Anterior cingulate cortex (tissue), 58 donors: ENCODE measurements around the gene KCNK18.
A peak's percentile ranks its signal among the peaks of the same experiment; 100 is the strongest.
"Not testable (repeated sequence)": the region's sequence is repeated elsewhere in the genome, so short reads cannot be mapped to it uniquely, and the experiment has no call there.

ENCODE experiments used
- DNase-seq, 58 donors: peaks; one replicate each; lab custom pipeline; 2025; lab: John Stamatoyannopoulos, UW

Gene KCNK18

GRCh38 chr10:117217196-117217761, 20.0 kb downstream of the KCNK18 start:
- DNase-seq, result no peak

DNA sequence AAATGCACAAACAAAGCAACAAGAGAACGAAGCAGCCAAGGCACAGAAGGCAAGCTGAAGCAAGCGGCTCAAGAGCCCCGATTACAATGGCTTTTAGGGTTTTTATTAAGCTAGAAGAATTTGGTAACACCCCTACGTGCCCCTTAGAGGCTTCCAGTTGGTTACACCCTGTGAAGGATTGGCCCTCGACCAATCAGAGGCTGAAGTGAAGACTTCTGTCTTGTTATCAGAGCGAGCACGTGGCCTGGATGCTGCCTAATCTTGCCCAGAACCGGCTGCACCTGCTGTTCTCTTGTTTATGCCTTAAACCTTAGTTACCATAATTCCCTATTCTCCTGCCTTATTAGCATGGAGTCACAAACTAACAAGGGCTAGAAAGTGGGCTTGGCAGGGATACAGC, 21.4 kb downstream of the KCNK18 start:
- DNase-seq, result no peak

GRCh38 chr10:117221156-117221711, 23.9 kb downstream of the KCNK18 start:
- DNase-seq, result no peak

DNA sequence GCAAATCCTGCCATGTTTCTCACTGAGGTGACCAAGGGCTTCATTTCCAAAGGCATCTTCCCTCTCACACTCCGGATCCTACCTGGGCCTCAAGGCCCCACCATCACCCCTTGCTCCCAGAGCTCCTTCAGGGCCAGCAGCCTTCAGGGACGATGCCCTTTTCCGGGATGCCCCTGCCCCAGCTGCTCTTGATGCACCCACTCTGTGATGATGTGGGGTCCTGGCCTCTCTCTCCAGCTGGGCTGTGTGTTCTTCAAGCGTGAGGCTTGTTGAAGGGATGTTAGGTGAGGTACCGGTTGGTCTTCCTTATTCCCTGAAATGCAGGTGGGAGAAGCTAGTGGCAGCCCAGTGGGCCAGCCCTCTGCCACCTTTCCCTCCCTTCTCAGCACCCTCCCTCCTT, 25.3 kb downstream of the KCNK18 start:
- DNase-seq, result no peak

DNA sequence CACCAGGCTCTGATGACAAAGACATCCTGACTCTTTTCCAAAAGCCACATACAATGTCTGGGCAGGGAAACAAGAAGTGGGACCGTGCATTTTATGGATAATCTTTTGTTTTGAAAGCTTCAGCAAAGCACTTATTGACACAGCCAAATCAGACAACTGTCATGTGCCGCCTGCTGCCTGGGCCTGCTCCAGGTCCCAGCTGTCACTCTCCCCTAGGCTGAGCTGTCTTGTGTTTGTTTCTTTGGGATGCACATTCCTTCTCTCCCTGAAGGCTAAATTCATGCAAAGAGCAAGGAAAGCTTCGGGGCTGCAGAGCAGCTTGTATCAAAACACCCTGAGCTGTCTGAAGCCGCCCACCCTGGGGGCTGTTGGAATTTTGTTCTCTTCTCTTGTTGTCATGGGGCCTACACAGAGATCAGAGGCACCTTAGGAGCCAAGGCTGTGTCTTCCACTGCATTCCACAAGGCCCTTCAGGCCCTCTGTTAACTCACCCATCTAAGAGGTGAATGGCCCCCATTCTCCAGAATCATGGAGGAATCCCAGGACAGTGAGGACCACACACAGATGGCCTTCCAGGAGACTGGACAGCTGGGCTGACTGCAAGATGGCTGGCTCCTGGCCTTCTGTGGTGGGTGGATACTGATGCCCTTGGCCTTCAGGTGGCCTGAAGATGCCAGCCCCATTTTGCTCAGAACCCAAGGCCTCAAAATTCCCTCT, 25.8 kb downstream of the KCNK18 start:
- peak in 11 of 58 donors; percentile 2 to 20 (median 10) for DNase-seq

GRCh38 chr10:117223693-117224430, 26.6 kb downstream of the KCNK18 start:
- no peak for DNase-seq

DNA sequence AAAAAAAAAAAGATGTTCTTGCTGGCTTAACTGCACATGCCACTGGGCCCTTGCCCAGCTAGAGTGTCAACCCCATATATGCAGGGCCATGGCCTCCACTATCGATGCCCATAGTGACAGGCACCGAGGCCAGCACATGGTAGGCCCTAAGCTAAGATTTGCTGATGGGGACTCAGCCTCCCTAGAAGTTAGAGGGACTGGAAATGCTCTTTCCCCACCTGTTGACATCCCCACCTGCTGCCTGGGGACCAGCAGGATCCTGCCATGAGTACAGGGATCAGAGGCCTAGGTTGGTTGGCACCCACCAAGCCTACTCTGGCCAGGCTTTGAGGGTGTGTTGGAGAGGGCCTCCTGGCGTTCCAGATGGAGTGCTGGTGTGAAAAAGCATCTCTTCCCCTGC, 27.6 kb downstream of the KCNK18 start:
- DNase-seq, result no peak

GRCh38 chr10:117226813-117227451, 29.6 kb downstream of the KCNK18 start:
- peak in 1 of 58 donors; percentile 3 for DNase-seq

GRCh38 chr10:117228210-117228609, 30.9 kb downstream of the KCNK18 start:
- no peak for DNase-seq

DNA sequence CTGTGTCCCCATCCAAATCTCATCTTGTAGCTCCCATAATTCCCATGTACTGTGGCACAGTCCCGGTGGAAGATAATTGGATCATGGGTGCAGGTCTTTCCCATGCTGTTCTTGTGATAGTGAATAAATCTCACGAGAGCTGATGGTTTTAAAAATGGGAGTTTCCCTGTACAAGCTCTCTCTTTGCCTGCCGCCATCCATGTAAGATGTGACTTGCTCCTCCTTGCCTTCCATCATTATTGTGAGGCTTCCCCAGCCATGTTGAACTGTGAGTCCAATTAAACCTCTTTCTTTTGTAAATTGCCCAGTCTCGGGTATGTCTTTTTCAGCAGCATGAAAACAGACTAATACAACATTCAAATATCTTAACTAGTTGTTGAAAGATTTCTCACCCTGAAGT, 32.8 kb downstream of the KCNK18 start:
- DNase-seq, result not testable (repeated sequence)

DNA sequence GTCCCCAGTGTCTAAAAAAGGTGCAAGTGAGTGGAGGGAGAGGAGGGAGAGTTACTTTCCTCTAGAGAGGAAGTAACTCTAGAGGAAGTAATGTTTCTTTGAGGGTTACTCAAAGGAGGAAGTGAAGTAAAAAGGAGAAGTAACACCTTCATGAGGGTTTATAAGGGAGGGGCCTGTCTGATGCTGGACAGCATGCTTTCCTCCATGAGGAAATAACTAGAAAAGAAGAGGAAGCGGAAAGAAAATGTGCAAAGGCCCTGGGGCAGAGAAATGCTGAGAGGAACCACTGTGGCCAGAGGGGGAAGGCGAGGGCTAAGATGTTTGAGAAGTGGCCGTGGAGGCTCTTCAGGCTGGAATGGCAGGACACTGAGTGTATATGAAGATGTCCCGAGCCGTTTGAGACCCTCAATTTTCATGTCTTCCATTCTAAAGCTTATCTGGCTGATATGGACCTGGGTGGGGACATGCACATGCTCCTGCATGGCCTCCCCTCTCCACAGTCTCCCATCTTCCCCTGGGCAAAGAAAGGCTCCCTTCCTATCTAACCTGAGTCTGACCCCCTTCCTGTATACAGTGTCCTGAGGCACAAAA, 40.2 kb downstream of the KCNK18 start:
- no peak for DNase-seq

GRCh38 chr10:117239051-117239450, 41.8 kb downstream of the KCNK18 start:
- DNase-seq, result no peak

DNA sequence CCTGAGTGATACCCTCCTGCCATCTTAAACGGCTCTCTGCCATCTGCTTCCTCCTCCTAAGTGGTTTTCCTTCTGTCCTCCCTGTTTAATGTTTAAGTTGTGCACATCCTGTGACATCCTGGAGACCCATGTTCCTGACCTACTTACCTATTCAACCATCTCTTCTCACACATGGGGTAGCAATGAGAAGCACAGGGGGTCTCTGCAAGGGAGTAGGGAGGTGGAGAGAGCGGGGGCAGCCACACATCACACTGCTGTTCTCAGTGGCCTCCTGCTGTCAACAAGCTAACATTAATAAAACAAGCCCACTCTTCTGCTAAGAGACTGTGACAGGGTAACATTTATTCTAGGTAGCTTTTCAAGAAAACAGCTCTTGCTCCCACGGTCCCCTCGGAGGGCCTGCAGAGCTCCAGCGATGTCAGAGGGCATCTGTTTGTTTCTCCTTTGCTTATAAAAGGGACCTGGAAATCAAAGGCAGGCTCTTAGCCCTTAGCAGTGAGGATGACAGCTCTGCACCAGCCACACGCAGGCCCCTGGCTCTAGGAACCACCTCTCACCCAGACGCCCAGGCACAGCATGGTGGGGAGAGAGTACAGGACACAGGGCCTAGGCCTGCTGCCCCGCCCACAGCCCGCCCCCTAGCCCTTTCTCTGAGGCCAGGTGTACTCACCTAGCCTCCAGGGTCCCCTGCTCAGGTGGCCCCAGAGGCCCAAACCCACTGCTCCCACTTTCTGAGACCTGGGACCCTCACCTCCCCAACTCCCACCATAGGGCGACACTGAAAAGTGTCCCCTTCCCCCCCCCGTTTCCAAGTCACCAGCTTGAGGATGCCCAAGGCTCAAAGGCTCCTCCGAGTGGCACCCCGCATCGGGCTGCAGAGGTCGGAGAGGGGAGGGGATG, 42.7 kb downstream of the KCNK18 start:
- DNase-seq, result no peak

GRCh38 chr10:117240621-117241529, 43.6 kb downstream of the KCNK18 start, which contains the start of gene SLC18A2:
Gene SLC18A2, plus strand, starts transcription at chr10:117241114. Its CDS starts 580 bp downstream, at chr10:117241694.
- DNase-seq, result no peak

- DNase-seq, result no peak
Measured at GRCh38 chr10:117241541-117242462, 44.5 kb downstream of the KCNK18 start.

- DNase-seq, result no peak
Measured at GRCh38 chr10:117242463-117242832, 45.2 kb downstream of the KCNK18 start.

DNA sequence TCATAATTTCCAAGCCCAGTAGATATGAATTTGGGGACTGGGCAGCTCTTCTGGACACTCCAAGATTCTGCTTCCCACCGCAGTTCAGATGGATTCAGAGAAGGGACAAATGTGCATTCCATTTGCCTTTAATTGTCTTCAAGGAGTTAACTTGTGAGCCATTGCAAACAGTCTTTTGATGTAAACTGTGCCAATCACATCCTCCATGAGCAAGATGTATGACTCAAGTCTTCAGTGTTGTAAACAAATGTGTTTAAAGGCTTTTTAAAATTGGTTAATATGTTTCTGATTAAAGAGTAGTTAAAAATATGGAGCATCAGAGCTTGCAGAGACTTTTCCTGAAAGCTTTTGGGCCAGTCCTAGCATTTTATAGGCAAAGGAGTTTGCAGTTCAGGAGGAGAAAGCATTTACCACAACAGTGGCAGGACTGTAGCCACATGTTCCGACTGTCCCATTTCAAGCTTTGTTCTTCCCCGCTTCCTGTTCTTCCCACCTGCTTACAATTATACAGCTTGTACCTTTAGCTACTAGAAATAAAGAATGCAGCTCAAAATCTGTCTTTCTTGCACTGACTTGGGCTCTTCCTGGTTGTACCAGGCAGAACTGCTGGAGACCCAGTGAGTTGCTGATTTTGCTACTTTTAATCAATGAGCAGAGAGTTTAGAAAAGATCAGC, 49.8 kb downstream of the KCNK18 start:
- no peak for DNase-seq
